ENCODE data around the gene AOX1.

Gene AOX1

GRCh38 chr2:200693836-200694470, 108.1 kb downstream of the AOX1 start:
- peak overlapping the region; percentile 64; the same call in 1 of the 2 replicates for H3K4me3 ChIP-seq
- H3K36me3 ChIP-seq = no peaks in the 10 kb centered on the region
- H3K4me1 ChIP-seq = peaks cover 65% of the 10 kb centered on the region
- no peak for TF ChIP-seq Cebpa-rat (IDR thresholded peaks at IDR 0.05)
- no peaks in the 10 kb centered on the region for H3K27me3 ChIP-seq
- peak overlapping the region; percentile 96 for H3K4me2 ChIP-seq
- H3K9me3 ChIP-seq = no peaks in the 10 kb centered on the region
- peak overlapping the region; percentile 99 for H3K27ac ChIP-seq
- peak overlapping the region; percentile 84 for H3K9ac ChIP-seq
- H4K20me1 ChIP-seq = no peaks in the 10 kb centered on the region

GRCh38 chr2:200695191-200695590, 109.4 kb downstream of the AOX1 start:
- H4K20me1 ChIP-seq = no peaks in the 10 kb centered on the region
- peak overlapping the region; percentile 96 for H3K4me2 ChIP-seq
- H3K9ac ChIP-seq = peak overlapping the region; percentile 84
- no peaks in the 10 kb centered on the region for H3K9me3 ChIP-seq
- H3K27ac ChIP-seq = peak overlapping the region; percentile 99
- peaks cover 69% of the 10 kb centered on the region for H3K4me1 ChIP-seq
- no peak for TF ChIP-seq Cebpa-rat (IDR thresholded peaks at IDR 0.05)
- no peaks in the 10 kb centered on the region for H3K36me3 ChIP-seq
- H3K4me3 ChIP-seq = peak overlapping the region; percentile 64
- no peaks in the 10 kb centered on the region for H3K27me3 ChIP-seq

GRCh38 chr2:200695601-200696000, 109.8 kb downstream of the AOX1 start:
- Histone ChIP-seq H3K9ac (peak overlapping the region; percentile 84), H3K27ac (peak overlapping the region; percentile 99), H3K9me3 (no peaks in the 10 kb centered on the region), H3K36me3 (no peaks in the 10 kb centered on the region), H3K4me1 (peaks cover 72% of the 10 kb centered on the region), H4K20me1 (no peaks in the 10 kb centered on the region), H3K4me3 (peak overlapping the region; percentile 64), H3K27me3 (no peaks in the 10 kb centered on the region), H3K4me2 (peak overlapping the region; percentile 96)
- no peak for TF ChIP-seq Cebpa-rat (IDR thresholded peaks at IDR 0.05)

GRCh38 chr2:200698217-200698616, 112.4 kb downstream of the AOX1 start:
- H3K4me3 ChIP-seq = peak overlapping the region; percentile 64
- H3K27ac ChIP-seq = peak overlapping the region; percentile 99
- TF ChIP-seq Cebpa-rat (IDR thresholded peaks at IDR 0.05) = no peak
- peak overlapping the region; percentile 84 for H3K9ac ChIP-seq
- H4K20me1 ChIP-seq = no peaks in the 10 kb centered on the region
- peak overlapping the region; percentile 96 for H3K4me2 ChIP-seq
- no peaks in the 10 kb centered on the region for H3K27me3 ChIP-seq
- H3K36me3 ChIP-seq = no peaks in the 10 kb centered on the region
- peaks cover 94% of the 10 kb centered on the region for H3K4me1 ChIP-seq
- H3K9me3 ChIP-seq = no peaks in the 10 kb centered on the region

GRCh38 chr2:200699310-200699709, 113.5 kb downstream of the AOX1 start:
- Histone ChIP-seq H4K20me1 (peaks cover 6% of the 10 kb centered on the region; the same call in 1 of the 2 replicates), H3K27me3 (no peaks in the 10 kb centered on the region), H3K9ac (no peak overlapping the region), H3K27ac (no peak overlapping the region; the same call in 1 of the 2 replicates), H3K4me1 (peaks cover 94% of the 10 kb centered on the region), H3K4me3 (peak overlapping the region; percentile 64; the same call in 1 of the 2 replicates), H3K4me2 (peak overlapping the region; percentile 96), H3K9me3 (no peaks in the 10 kb centered on the region), H3K36me3 (no peaks in the 10 kb centered on the region)
- no peak for TF ChIP-seq Cebpa-rat (IDR thresholded peaks at IDR 0.05)

- no peak overlapping the region for H3K27ac ChIP-seq
Observed at GRCh38 chr2:200700856-200701255, 115.0 kb downstream of the AOX1 start.

GRCh38 chr2:200702044-200702443, 116.2 kb downstream of the AOX1 start:
- peaks cover 2% of the 10 kb centered on the region; the same call in 1 of the 2 replicates for H3K36me3 ChIP-seq
- H3K9ac ChIP-seq = no peak overlapping the region
- no peak overlapping the region for H3K4me3 ChIP-seq
- no peak overlapping the region for H3K27ac ChIP-seq
- H3K9me3 ChIP-seq = no peaks in the 10 kb centered on the region
- H4K20me1 ChIP-seq = peaks cover 24% of the 10 kb centered on the region; the same call in 1 of the 2 replicates
- no peak for TF ChIP-seq Cebpa-rat (IDR thresholded peaks at IDR 0.05)
- H3K27me3 ChIP-seq = no peaks in the 10 kb centered on the region
- no peak overlapping the region for H3K4me2 ChIP-seq
- H3K4me1 ChIP-seq = peaks cover 98% of the 10 kb centered on the region

More at GRCh38 chr2:200700856-200701255, 115.0 kb downstream of the AOX1 start:
- TF ChIP-seq Cebpa-rat (IDR thresholded peaks at IDR 0.05) = no peak
- Histone ChIP-seq H3K4me1 (peaks cover 98% of the 10 kb centered on the region), H3K4me3 (no peak overlapping the region), H3K9me3 (no peaks in the 10 kb centered on the region), H3K27me3 (no peaks in the 10 kb centered on the region), H3K9ac (no peak overlapping the region), H3K4me2 (peak overlapping the region; percentile 96; the same call in 1 of the 2 replicates), H3K36me3 (no peaks in the 10 kb centered on the region), H4K20me1 (peaks cover 20% of the 10 kb centered on the region; the same call in 1 of the 2 replicates)

- no peaks in the 10 kb centered on the region for H3K9me3 ChIP-seq
- H4K20me1 ChIP-seq = peaks cover 30% of the 10 kb centered on the region; the same call in 1 of the 2 replicates
- H3K4me3 ChIP-seq = no peak overlapping the region
- H3K36me3 ChIP-seq = peaks cover 6% of the 10 kb centered on the region; the same call in 1 of the 2 replicates
- no peak overlapping the region for H3K27ac ChIP-seq
- H3K27me3 ChIP-seq = no peaks in the 10 kb centered on the region
- TF ChIP-seq Cebpa-rat (IDR thresholded peaks at IDR 0.05) = no peak
- peaks cover 96% of the 10 kb centered on the region for H3K4me1 ChIP-seq
- H3K9ac ChIP-seq = no peak overlapping the region
- H3K4me2 ChIP-seq = peak overlapping the region; percentile 42
Observed at GRCh38 chr2:200702646-200703118, 116.9 kb downstream of the AOX1 start.

GRCh38 chr2:200703127-200703925, 117.5 kb downstream of the AOX1 start:
- no peaks in the 10 kb centered on the region for H3K9me3 ChIP-seq
- peaks cover 6% of the 10 kb centered on the region; the same call in 1 of the 2 replicates for H3K36me3 ChIP-seq
- peaks cover 34% of the 10 kb centered on the region; the same call in 1 of the 2 replicates for H4K20me1 ChIP-seq
- TF ChIP-seq Cebpa-rat (IDR thresholded peaks at IDR 0.05) = no peak
- H3K4me2 ChIP-seq = peak overlapping the region; percentile 72
- no peaks in the 10 kb centered on the region for H3K27me3 ChIP-seq
- H3K4me3 ChIP-seq = no peak overlapping the region
- no peak overlapping the region for H3K9ac ChIP-seq
- no peak overlapping the region for H3K27ac ChIP-seq
- H3K4me1 ChIP-seq = peaks cover 96% of the 10 kb centered on the region
